ENCODE measurements around the gene ATP13A3.

The ATP13A3 gene

DNA sequence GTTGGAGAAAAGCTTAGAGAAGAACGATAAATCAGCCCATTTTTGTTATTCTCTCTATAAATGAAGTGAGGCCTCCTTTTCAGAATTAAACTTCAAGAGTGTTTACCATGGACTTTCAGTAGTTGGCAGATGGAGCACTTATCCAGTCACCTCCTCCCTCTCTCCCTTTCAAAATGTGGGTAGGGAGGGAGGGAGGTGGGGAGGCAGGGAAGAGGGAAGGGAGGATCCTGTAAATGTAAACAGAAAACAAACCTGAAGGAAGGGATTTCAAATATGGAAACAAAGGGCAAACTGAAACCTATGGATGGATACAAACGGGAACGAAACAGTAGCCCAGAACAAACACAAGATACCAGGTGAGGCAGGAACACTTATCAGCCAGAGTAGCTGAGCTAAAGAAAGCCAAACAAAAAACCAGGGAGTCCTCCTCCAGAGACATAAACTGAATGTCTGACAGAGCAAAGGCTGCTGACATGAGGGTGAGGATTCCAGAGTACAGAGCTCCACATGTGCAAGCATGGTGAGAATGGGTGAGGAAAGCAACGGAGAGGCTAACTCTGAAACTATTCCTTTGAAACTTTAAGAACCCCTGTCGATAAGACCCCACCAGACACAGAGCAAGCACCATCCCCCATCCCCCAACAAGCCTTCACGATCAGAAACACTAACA, 46.8 kb downstream of the ATP13A3 start:
- DNase-seq (ENCODE audit: low spot score): no peak

DNA sequence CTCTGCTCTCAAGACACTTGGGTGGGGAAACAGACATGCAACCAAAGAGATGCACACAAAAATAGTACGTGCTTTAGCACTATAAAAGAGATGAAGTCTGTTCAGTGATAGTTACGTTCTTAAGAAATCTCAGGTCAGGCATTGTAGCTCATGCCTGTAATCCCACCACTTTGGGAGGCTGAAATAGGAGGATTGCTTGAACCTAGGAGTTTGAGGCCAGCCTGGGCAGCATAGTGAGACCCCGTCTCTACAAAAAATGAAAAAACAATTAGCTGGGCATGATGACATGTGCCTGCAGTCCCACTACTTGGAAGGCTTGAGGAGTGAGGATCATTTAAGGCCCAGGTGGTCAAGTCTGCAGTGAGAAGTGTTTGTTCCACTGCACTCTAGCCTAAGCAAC, 52.3 kb downstream of the ATP13A3 start:
- DNase-seq (ENCODE audit: low spot score): no peak

DNA sequence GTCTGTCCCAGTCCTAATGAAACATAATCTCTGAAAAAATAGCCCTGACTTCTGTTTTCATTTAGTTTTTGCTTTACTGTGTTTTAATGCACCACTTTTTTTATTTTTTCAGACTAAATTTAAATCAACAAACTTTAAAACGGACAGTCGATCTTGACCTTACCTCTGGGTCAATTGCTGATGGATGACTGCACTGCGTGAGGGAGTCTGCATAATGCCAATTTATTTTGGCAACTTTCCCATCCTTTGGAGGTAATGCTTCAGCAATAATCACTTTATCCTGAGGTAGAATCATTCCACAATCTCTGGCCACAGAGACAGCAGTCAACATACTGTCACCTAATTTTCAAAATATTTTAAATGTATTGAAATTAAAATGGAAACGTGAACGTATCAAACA, 55.2 kb downstream of the ATP13A3 start:
- no peak for DNase-seq (ENCODE audit: low spot score)

DNA sequence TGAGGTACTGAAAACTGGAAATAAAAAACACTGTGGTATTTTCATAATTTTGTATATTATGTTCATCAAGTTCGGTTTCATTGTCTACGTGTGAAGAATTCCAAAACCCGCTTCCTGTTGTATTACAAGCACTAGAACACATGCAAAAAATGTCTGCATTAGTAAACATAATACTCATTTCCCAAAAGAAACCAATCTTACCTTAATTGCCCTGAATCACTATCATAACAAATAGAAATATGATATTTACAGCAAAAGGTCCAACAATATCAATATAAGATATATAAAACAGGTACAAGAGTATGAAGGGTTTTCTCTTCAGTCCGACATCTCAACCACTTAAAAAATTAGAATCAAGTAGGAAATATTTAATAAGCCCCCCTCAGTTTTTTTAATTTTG, 61.4 kb downstream of the ATP13A3 start:
- no peak for DNase-seq (ENCODE audit: low spot score)

DNA sequence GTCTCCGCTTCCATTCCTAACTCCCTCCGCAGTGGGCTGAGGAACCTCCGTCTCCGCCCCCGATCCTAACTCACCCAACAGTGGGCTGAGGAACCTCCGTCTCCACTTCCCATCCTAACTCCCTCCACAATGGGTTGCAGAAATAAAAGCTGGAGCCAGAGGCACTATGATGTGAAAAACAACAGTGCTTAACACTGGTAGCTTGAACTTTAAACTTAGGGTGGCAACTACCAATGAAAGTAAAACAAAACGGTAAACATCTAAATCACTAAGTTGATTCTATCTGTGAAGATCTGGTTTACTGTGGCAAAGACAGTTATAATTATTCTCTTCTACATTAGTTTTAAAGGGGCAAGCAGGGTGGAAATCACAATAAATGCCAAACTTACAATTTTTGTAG, 61.8 kb downstream of the ATP13A3 start:
- DNase-seq (ENCODE audit: low spot score): no peak

DNA sequence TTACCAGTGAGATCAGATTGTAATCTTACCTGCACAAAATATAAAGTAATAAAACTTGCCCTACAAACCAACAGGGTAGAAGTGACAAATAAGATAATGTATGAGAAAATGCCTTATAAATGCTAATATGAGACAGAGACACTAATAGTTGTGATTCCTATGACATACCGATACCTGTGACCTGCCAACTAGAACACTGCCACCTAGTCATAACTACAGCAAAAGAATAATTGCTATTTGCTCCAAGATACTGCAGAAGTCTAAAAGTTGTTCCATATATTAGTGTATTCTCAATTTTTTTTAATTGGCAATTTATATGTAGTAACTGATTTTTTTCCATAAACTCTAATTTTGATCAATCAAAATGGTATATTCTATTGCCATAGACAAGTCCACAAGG, 62.4 kb downstream of the ATP13A3 start:
- no peak for DNase-seq (ENCODE audit: low spot score)

DNA sequence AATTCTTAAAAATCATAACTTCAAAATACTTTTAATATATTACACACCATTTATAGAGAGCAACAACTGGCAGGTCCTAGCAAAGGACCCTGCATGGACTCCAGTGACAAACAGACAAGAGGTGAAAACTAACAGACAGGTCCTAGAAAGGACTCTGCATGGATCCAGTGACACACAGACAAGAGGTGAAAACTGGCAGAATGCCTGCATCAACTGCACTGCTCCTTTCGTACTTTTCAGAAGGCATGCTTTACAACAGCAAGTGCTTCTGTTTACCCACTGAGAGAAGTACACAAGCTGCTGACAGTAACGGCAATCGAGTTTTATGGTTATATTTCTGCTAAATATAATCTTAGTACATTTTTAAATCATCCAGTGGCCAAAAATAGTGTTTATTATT, 63.5 kb downstream of the ATP13A3 start:
- DNase-seq (ENCODE audit: low spot score): no peak

DNA sequence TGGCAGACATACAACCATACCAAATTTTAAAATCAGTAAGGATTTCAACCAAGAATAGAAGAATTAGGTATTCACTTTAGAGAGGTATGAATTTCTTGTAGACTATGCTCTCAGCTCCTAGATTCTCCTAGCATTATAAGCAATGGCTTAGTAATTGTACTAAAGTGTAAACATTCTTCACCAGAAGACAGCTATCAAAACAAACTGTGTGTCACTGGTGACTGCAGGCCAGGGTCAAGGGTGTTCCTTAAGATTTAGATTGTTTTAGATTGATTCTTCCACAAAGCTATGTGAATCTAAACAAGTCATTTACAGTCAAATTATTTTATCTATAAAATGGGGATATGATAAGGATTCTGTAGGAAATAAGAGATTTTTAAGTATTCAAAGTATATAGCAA, 64.6 kb downstream of the ATP13A3 start:
- no peak for DNase-seq (ENCODE audit: low spot score)

DNA sequence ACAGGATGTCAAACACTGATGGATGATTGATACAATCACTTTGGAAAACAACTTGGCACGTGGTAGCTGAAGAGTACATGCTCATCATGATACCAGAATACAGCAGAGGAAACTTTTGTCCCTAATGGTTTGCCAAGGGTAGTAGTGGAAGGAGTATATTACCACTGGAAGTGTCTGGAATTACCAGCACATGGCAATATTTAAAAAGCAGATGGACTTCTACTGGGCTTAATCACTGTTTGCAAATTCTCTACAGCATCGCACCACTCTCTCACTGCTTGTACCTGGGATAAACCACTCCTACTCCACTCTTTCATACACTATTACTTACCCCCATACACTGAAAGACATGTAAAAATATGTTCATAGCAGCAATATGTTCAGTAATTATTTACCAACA, 68.1 kb downstream of the ATP13A3 start:
- DNase-seq (ENCODE audit: low spot score): no peak

DNA sequence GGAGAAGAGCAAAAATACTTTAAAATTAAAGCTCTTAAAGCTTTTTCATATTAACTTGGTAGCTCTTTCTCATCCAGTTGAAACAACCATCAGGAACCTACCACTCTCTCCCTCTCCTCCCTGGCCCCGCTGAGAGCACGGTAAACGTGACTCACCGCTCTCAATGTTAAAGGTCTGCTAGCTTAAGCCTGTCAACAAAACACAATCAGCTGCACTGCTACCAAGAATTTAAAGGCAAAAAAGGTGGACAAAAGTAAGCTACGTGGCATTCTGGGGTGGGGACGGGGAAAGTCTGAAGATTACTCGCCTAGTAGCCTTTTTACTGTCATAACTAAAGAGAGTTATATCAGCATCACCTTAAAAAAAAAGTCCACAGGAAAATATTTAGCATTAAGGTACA, 79.4 kb downstream of the ATP13A3 start:
- DNase-seq (ENCODE audit: low spot score): no peak

DNA sequence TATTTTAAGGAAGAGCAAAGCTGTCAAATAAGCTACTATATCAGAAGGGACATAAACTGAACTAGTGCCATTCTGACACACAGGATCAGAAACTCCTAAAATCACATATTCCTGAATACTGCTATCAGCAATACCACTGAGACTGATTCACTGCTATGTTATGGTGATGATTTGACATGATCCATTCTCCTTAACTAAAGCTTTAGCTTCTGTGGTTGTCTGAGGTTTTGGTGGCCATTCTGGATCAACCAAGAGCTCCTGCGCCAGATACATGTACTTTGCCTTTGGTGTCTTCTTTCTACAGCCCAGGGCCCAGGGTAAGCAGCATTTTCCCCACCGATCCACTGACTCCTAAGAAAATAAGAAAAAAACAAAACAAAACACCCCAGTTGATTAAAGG, 81.0 kb downstream of the ATP13A3 start:
- no peak for DNase-seq (ENCODE audit: low spot score)

DNA sequence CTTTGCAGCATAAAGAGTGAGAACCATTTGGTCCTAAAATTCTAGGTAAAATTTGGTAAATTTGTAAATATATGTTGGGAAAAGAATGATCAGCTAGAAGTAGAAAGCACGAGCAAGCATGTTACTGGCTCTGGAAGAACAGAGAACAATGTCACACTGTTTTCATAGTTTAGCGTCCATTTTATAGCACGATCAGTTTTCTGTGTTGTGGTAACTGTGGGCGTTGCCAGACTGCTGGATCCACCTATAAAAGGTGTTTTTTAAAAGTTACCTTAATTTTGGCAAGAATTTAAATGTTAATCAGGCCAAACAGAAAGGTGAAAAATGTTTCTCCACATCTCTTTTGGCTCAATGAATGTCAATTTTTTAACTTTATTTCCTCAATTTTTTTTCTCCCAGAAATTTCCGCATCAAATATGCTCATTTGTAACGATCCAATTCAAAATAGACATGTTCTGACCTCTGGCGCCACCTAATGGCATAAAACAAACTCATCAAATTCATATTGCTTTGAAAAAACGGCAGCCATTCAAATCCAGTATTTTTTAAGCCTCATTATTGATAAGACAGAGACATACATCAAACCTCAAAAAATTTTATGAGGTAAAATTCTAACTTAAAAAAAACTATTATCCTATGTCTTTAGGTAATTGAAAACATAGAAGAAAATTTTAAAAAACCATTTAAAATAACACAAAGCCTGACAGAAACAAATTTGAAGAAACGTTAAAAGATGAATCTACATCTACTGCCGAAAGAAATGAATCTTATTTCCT, 82.2 kb downstream of the ATP13A3 start:
- peak; percentile 71 for DNase-seq (ENCODE audit: low spot score)

DNA sequence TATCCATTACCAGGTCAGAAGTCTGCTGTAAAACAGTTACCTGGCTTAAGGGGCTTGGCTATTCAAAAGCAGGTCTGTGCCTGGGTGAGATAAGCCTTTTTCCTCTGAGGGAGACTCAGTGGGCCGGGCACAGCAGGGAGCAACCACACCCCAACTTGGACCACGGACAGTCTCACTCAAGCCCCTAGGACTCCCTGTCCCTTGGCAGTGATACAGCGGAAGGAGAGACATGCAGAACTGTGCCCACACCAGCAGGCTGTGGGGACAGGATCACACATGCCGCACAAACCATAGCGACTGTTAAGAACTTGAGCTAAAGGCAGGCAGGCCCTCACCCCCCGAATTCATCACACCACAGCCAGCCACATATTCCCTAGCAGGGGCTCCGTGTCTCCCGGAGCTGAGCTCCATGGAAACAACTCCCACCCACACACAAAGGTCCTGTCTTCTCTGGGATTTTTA, 84.9 kb downstream of the ATP13A3 start:
- DNase-seq (ENCODE audit: low spot score): no peak

DNA sequence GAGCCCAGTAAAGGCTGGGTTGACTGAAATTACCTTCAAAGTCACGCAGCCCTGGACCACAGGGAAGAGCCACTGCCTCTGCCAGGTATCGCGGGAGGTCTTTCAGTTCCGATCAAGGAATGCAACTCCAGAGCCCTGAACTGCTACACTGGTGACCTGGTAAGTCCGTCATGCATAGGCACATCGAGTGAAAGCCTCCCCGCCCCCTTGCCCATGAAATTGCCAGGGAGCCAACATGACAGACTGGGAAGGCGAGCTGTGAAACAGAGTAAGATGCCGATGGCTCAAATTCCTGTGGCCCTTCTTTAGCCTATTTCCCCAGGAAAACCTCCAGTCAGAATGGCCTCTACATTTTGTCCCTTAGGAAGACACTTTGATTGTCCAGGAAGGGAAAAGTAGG, 85.5 kb downstream of the ATP13A3 start:
- DNase-seq (ENCODE audit: low spot score): no peak

DNA sequence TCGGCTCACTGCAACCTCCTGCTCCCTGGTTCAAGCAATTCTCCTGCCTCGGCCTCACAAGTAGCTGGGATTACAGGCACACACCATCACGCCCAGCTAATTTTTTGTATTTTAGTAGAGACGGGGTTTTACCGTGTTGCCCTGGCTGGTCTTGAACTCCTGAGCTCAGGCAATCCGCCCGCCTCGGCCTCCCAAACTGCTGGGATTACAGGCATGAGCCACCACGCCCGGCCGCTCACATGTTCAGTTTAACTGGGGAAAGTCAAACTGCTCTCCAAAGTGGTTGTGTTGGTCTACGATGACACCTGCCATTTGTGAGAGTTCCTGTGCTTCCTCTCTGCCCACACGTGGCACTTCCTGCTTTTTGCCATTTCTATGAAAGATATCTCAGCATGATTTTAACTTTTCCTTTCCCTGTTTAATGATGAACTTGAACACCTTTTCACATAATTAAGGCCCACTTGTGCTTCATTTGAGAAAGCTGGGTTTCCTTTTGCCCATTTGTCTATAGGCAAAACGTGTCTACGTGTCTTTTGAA, 86.9 kb downstream of the ATP13A3 start:
- no peak for DNase-seq (ENCODE audit: low spot score)

DNA sequence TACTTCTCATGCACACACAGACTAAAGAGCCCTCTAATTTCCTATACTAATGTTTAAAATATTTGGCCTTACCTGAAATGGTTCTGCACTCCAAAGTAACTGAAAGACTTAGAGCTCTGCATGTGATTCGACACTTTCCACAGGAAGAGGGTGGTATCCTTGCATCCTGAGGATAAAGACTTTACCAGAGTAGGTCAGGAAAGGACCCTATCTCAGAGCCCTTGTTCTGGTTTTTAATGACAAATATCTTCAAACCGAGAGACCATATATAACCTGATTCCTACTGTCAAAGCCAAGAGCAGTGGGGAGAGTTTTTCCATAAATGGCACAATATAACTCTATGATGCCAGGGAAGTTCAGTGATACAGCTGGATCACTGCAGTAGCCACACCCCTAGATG, 87.6 kb downstream of the ATP13A3 start, which contains the start of gene GP5:
TSS of gene GP5 (minus strand) at position 101 of the 400 bp plus-strand sequence. CDS start 984 bp downstream, outside the sequence.
- DNase-seq (ENCODE audit: low spot score): no peak

DNA sequence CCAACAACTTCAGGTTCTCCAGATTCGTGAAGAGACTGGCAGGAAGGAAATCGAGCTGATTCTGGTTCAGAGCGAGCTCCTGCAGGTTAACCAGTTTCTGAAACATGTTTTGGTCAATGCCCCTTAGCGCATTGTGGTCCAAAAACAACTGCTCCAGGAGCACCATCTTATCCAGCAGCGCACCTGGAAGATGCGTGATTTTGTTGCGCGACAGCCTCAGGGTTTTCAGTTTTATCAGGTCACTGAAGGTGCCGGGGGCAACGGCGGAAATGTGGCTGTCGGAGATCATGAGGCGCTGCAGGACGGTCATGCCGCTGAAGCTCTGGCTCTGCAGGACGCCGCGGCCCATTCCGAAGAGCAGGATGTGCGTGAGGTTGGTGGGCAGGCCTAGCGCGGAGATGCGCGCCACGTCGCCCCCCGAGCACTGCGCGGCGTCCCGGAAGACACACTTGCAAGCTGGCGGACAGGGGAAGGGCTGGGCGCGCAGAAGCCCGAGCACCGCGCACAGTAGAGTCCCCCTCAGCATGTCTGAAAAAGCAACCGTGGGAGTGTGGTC, 89.0 kb downstream of the ATP13A3 start:
- DNase-seq (ENCODE audit: low spot score): peak; percentile 21

DNA sequence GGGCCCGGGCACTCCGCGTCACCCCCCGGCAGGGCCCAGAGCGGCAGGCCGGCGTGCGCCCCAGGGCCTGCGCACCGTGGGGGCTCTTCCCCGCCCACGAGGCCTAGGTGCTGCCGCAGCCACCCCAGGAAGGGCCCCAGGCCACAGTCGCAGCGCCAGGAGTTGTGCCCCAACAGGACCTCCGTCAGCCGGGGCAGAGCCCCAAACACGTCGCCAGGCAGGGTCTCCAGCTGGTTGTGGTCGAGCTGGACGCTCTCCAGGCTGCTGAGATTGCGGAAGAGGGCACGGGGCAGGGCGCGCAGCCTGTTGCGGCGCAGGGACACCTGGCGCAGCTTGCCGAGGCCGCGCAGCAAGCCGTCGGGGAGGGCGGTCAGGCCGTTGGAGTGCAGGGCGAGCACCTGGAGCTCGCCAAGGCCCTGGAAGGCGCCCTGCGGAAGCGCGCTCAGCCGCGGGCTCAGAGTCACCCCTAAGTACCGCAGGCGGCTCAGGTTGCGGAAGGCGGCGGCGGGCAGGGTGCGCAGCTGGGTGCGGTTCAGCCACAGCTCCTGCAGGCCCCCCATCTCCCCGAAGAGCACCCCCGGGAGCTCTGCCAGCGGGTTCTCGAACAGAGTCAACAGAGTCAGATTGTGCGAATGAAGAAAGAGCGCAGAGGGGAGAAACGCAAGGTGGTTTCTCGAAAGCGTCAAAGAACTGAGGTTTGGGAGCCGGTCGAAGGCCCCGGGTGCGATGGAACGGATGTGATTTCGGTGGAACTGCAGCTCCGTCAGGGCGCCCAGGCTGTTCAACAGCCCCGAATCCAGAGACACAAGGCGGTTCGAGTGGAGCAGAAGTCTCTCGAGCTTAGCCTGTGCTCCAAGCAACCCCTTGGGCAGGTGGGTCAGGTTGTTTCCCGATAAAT, 89.7 kb downstream of the ATP13A3 start:
- peak; percentile 17 for DNase-seq (ENCODE audit: low spot score)

DNA sequence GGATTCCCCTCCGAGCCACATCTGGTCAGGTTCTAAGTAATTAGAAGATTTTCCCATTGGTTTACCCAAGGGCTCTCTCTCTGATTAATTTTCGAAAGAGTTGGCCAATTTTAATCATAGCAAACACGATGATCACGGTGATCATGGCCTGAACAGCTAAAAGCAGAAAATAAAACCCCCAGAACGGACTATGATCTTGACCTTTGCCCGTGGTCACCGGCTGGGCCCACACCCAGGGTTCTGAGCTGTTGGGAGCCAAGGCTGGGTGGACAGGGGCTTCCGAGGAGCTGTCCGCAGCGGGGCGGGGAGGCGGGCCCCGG, 90.3 kb downstream of the ATP13A3 start:
- DNase-seq (ENCODE audit: low spot score): no peak

DNA sequence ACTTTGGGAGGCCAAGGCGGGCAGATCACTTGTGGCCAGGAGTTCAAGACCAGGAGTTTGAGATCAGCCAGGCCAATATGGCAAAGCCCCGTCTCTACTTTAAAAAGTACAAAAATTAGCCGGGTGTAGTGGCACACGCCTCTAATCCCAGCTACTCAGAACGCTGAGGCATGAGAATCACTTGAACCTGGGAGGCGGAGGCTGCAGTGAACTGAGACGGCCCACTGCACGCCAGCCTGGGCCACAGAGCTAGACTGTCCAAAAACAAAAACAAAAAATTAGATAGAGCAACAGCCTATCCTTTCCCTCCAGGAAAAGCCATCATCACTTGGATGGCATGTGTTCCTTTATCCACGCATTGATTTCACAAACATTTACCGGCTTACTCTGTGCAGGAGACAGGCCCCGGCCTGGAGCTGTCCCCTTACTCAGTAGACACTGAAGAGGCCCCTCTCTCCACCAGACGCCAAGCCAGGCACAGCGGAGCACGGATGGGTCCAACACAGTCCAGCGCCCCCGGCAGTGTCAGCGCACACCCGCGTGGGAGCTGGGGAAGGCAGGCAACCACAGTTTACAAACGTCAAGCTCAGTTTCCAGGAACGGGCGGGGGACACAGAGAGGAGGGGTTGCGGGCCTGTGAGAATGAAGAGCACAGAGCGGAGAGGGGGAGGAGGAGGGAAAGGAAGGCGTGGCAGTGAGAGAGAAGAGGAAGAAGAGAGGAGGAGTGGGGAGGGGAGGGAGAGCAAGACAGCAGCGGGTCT, 90.8 kb downstream of the ATP13A3 start:
- DNase-seq (ENCODE audit: low spot score): peak; percentile 63

DNA sequence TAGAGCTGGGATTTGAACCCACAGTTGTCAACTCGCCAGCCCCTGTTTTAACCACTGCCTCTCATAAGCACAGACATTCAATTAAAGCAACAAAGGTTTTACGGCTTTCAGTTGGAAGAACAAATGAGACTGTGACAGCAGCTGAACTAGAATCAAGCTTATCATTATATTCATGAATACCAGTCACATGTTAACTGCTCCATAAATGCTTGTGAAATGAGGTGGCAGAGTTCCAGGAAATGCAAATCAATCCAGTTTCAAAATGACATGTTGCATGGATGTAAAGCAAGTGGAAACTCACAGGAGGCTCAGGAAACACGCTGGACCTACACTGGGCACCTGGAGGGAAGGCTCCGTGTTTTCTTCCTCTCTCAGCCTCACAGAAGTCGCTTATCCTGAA, 91.6 kb downstream of the ATP13A3 start:
- no peak for DNase-seq (ENCODE audit: low spot score)
